Activated T-cell treated with anti-CD3 and anti-CD28 coated beads for 1 hour (primary cell): ENCODE data around the gene TMEM178B.
"Not testable (repeated sequence)": the region's sequence is repeated elsewhere in the genome, so short reads cannot be mapped to it uniquely, and the experiment has no call there.

Experiments
- DNase-seq: peaks from one replicate; pipeline ENCODE4 v3.0.0-alpha.2; 2020; ENCODE audit warnings: low read depth

TMEM178B gene

GRCh38 chr7:141074162-141074991, 513 bp downstream of the TMEM178B start:
- DNase-seq = no peak

- no peak for DNase-seq
These were observed 1.1 kb downstream of the TMEM178B start for GRCh38 chr7:141074997-141075396.

- DNase-seq = no peak
These were observed 2.5 kb downstream of the TMEM178B start for GRCh38 chr7:141076377-141076776.

GRCh38 chr7:141079219-141079618, 5.4 kb downstream of the TMEM178B start:
- no peak for DNase-seq

- not testable (repeated sequence) for DNase-seq
These were observed 15.6 kb downstream of the TMEM178B start for GRCh38 chr7:141089490-141089889.

- no peak for DNase-seq
These were observed 20.6 kb downstream of the TMEM178B start for GRCh38 chr7:141094336-141095070.

GRCh38 chr7:141097430-141097829, 23.6 kb downstream of the TMEM178B start:
- no peak for DNase-seq

- DNase-seq = no peak
These were observed 28.6 kb downstream of the TMEM178B start for GRCh38 chr7:141102436-141102835.

GRCh38 chr7:141103847-141104429, 30.1 kb downstream of the TMEM178B start:
- no peak for DNase-seq

GRCh38 chr7:141113131-141113530, 39.3 kb downstream of the TMEM178B start:
- no peak for DNase-seq

GRCh38 chr7:141114029-141114664, 40.3 kb downstream of the TMEM178B start:
- DNase-seq = no peak

GRCh38 chr7:141115965-141116364, 42.1 kb downstream of the TMEM178B start:
- DNase-seq = no peak

GRCh38 chr7:141116661-141117060, 42.8 kb downstream of the TMEM178B start:
- not testable (repeated sequence) for DNase-seq

GRCh38 chr7:141118767-141119166, 44.9 kb downstream of the TMEM178B start:
- no peak for DNase-seq

GRCh38 chr7:141119187-141119586, 45.3 kb downstream of the TMEM178B start:
- DNase-seq = no peak

- no peak for DNase-seq
These were observed 48.9 kb downstream of the TMEM178B start for GRCh38 chr7:141122736-141123135.

- DNase-seq = no peak
These were observed 49.7 kb downstream of the TMEM178B start for GRCh38 chr7:141123522-141123921.

- no peak for DNase-seq
These were observed 52.2 kb downstream of the TMEM178B start for GRCh38 chr7:141126107-141126506.

- no peak for DNase-seq
These were observed 54.6 kb downstream of the TMEM178B start for GRCh38 chr7:141128506-141128905.

- no peak for DNase-seq
These were observed 55.1 kb downstream of the TMEM178B start for GRCh38 chr7:141128931-141129330.

GRCh38 chr7:141132671-141133070, 58.8 kb downstream of the TMEM178B start:
- no peak for DNase-seq

- DNase-seq = no peak
These were observed 59.8 kb downstream of the TMEM178B start for GRCh38 chr7:141133646-141134045.
